ENCODE data around the gene SUPT20H.

DNA sequence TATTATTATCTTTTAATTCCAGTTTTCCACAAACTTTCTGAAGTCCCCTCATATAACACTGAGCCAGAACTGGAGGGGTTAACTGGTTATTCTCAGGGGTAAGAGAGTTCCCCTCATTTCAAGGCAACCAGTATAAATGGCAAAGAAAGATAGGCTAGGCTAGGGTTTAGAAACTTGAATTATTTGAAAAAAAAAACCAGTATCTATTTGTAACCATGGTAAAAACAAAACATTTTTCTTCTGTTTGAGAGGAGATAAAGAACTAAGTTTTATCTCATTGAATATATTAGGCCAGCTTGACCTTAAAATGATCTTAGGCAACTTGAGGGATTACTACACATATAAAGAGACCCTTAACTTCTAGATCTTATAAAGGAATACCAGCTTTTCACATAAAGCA, 19.6 kb downstream of the SUPT20H start:
- no peak for TF ChIP-seq CTCF (IDR thresholded peaks at IDR 0.05)
- no peak for TF ChIP-seq POLR2A (IDR thresholded peaks at IDR 0.05)
- no peak for TF ChIP-seq POLR2AphosphoS5 (IDR thresholded peaks at IDR 0.05)

Measured in prostate gland (tissue), 2 donors.